ENCODE results near the gene DPPA4.
"Not testable (repeated sequence)": the region's sequence is repeated elsewhere in the genome, so short reads cannot be mapped to it uniquely, and the experiment has no call there.

DPPA4 gene

GRCh38 chr3:109358809-109359208 is 21.5 kb upstream of the DPPA4 start:
- H3K27me3 ChIP-seq (ENCODE audit: low read depth, low read length); H3K4me3 ChIP-seq (ENCODE audit: low read depth in 1 of 2, low read length in 2 of 2); H3K4me1 ChIP-seq (ENCODE audit: control insufficient read depth in 1 of 2, insufficient read depth in 2 of 2, low read length in 2 of 2); H3K36me3 ChIP-seq (ENCODE audit: control insufficient read depth in 1 of 2, insufficient read depth in 2 of 2, low read length in 2 of 2); H3K27ac ChIP-seq (ENCODE audit: low read length); H3K9me3 ChIP-seq (ENCODE audit: control insufficient read depth in 1 of 2, low read length in 2 of 2): not testable (repeated sequence)

GRCh38 chr3:109356442-109357155 is 19.3 kb upstream of the DPPA4 start:
- no peaks in the 10 kb centered on the region for H3K4me1 ChIP-seq (ENCODE audit: control insufficient read depth in 1 of 2, insufficient read depth in 2 of 2, low read length in 2 of 2)
- no peaks in the 10 kb centered on the region for H3K36me3 ChIP-seq (ENCODE audit: control insufficient read depth in 1 of 2, insufficient read depth in 2 of 2, low read length in 2 of 2)
- no peak overlapping the region for H3K27ac ChIP-seq (ENCODE audit: low read length)
- H3K9me3 ChIP-seq (ENCODE audit: control insufficient read depth in 1 of 2, low read length in 2 of 2) = no peaks in the 10 kb centered on the region
- H3K4me3 ChIP-seq (ENCODE audit: low read depth in 1 of 2, low read length in 2 of 2) = no peak overlapping the region
- no peaks in the 10 kb centered on the region for H3K27me3 ChIP-seq (ENCODE audit: low read depth, low read length)

- Histone ChIP-seq H3K9me3 (ENCODE audit: control insufficient read depth in 1 of 2, low read length in 2 of 2) (no peaks in the 10 kb centered on the region), H3K27ac (ENCODE audit: low read length) (no peak overlapping the region), H3K27me3 (ENCODE audit: low read depth, low read length) (no peaks in the 10 kb centered on the region), H3K4me1 (ENCODE audit: control insufficient read depth in 1 of 2, insufficient read depth in 2 of 2, low read length in 2 of 2) (no peaks in the 10 kb centered on the region), H3K36me3 (ENCODE audit: control insufficient read depth in 1 of 2, insufficient read depth in 2 of 2, low read length in 2 of 2) (no peaks in the 10 kb centered on the region), H3K4me3 (ENCODE audit: low read depth in 1 of 2, low read length in 2 of 2) (no peak overlapping the region)
Observed at GRCh38 chr3:109355625-109356441, 18.5 kb upstream of the DPPA4 start.

- Histone ChIP-seq H3K36me3 (ENCODE audit: control insufficient read depth in 1 of 2, insufficient read depth in 2 of 2, low read length in 2 of 2) (no peaks in the 10 kb centered on the region), H3K27me3 (ENCODE audit: low read depth, low read length) (no peaks in the 10 kb centered on the region), H3K4me1 (ENCODE audit: control insufficient read depth in 1 of 2, insufficient read depth in 2 of 2, low read length in 2 of 2) (no peaks in the 10 kb centered on the region), H3K4me3 (ENCODE audit: low read depth in 1 of 2, low read length in 2 of 2) (no peak overlapping the region), H3K27ac (ENCODE audit: low read length) (no peak overlapping the region), H3K9me3 (ENCODE audit: control insufficient read depth in 1 of 2, low read length in 2 of 2) (peaks cover 0 to 3% of the 10 kb centered on the region in 2 donors)
Observed at GRCh38 chr3:109353057-109353456, 15.7 kb upstream of the DPPA4 start.

GRCh38 chr3:109351231-109351630 is 13.9 kb upstream of the DPPA4 start:
- Histone ChIP-seq H3K9me3 (ENCODE audit: control insufficient read depth in 1 of 2, low read length in 2 of 2) (peaks cover 0 to 3% of the 10 kb centered on the region in 2 donors), H3K27ac (ENCODE audit: low read length) (no peak overlapping the region), H3K4me3 (ENCODE audit: low read depth in 1 of 2, low read length in 2 of 2) (no peak overlapping the region), H3K27me3 (ENCODE audit: low read depth, low read length) (no peaks in the 10 kb centered on the region), H3K36me3 (ENCODE audit: control insufficient read depth in 1 of 2, insufficient read depth in 2 of 2, low read length in 2 of 2) (no peaks in the 10 kb centered on the region), H3K4me1 (ENCODE audit: control insufficient read depth in 1 of 2, insufficient read depth in 2 of 2, low read length in 2 of 2) (no peaks in the 10 kb centered on the region)

GRCh38 chr3:109346770-109347295 is 9.5 kb upstream of the DPPA4 start:
- Histone ChIP-seq H3K36me3 (ENCODE audit: control insufficient read depth in 1 of 2, insufficient read depth in 2 of 2, low read length in 2 of 2) (no peaks in the 10 kb centered on the region), H3K4me3 (ENCODE audit: low read depth in 1 of 2, low read length in 2 of 2) (no peak overlapping the region), H3K27ac (ENCODE audit: low read length) (no peak overlapping the region), H3K4me1 (ENCODE audit: control insufficient read depth in 1 of 2, insufficient read depth in 2 of 2, low read length in 2 of 2) (no peaks in the 10 kb centered on the region), H3K27me3 (ENCODE audit: low read depth, low read length) (no peaks in the 10 kb centered on the region), H3K9me3 (ENCODE audit: control insufficient read depth in 1 of 2, low read length in 2 of 2) (peaks cover 0 to 3% of the 10 kb centered on the region in 2 donors)

- Histone ChIP-seq H3K9me3 (ENCODE audit: control insufficient read depth in 1 of 2, low read length in 2 of 2) (peaks cover 0 to 3% of the 10 kb centered on the region in 2 donors), H3K4me3 (ENCODE audit: low read depth in 1 of 2, low read length in 2 of 2) (no peak overlapping the region), H3K36me3 (ENCODE audit: control insufficient read depth in 1 of 2, insufficient read depth in 2 of 2, low read length in 2 of 2) (no peaks in the 10 kb centered on the region), H3K27me3 (ENCODE audit: low read depth, low read length) (no peaks in the 10 kb centered on the region), H3K4me1 (ENCODE audit: control insufficient read depth in 1 of 2, insufficient read depth in 2 of 2, low read length in 2 of 2) (no peaks in the 10 kb centered on the region), H3K27ac (ENCODE audit: low read length) (no peak overlapping the region)
Observed at GRCh38 chr3:109346099-109346498, 8.8 kb upstream of the DPPA4 start.

- Histone ChIP-seq H3K36me3 (ENCODE audit: control insufficient read depth in 1 of 2, insufficient read depth in 2 of 2, low read length in 2 of 2) (no peaks in the 10 kb centered on the region), H3K27ac (ENCODE audit: low read length) (no peak overlapping the region), H3K27me3 (ENCODE audit: low read depth, low read length) (no peaks in the 10 kb centered on the region)
Observed at GRCh38 chr3:109339714-109340648, 2.6 kb upstream of the DPPA4 start.

GRCh38 chr3:109339197-109339596 is 1.9 kb upstream of the DPPA4 start:
- Histone ChIP-seq H3K27ac (ENCODE audit: low read length) (no peak overlapping the region), H3K36me3 (ENCODE audit: control insufficient read depth in 1 of 2, insufficient read depth in 2 of 2, low read length in 2 of 2) (no peaks in the 10 kb centered on the region), H3K27me3 (ENCODE audit: low read depth, low read length) (no peaks in the 10 kb centered on the region), H3K9me3 (ENCODE audit: control insufficient read depth in 1 of 2, low read length in 2 of 2) (no peaks in the 10 kb centered on the region), H3K4me3 (ENCODE audit: low read depth in 1 of 2, low read length in 2 of 2) (no peak overlapping the region), H3K4me1 (ENCODE audit: control insufficient read depth in 1 of 2, insufficient read depth in 2 of 2, low read length in 2 of 2) (peaks cover 0 to 3% of the 10 kb centered on the region in 2 donors)

More at GRCh38 chr3:109339714-109340648, 2.6 kb upstream of the DPPA4 start:
- Histone ChIP-seq H3K4me3 (ENCODE audit: low read depth in 1 of 2, low read length in 2 of 2) (no peak overlapping the region), H3K9me3 (ENCODE audit: control insufficient read depth in 1 of 2, low read length in 2 of 2) (no peaks in the 10 kb centered on the region), H3K4me1 (ENCODE audit: control insufficient read depth in 1 of 2, insufficient read depth in 2 of 2, low read length in 2 of 2) (peaks cover 0 to 3% of the 10 kb centered on the region in 2 donors)

GRCh38 chr3:109338322-109338721 is 976 bp upstream of the DPPA4 start:
- Histone ChIP-seq H3K27ac (ENCODE audit: low read length) (no peak overlapping the region), H3K9me3 (ENCODE audit: control insufficient read depth in 1 of 2, low read length in 2 of 2) (no peaks in the 10 kb centered on the region), H3K36me3 (ENCODE audit: control insufficient read depth in 1 of 2, insufficient read depth in 2 of 2, low read length in 2 of 2) (no peaks in the 10 kb centered on the region), H3K4me1 (ENCODE audit: control insufficient read depth in 1 of 2, insufficient read depth in 2 of 2, low read length in 2 of 2) (peaks cover 0 to 3% of the 10 kb centered on the region in 2 donors), H3K4me3 (ENCODE audit: low read depth in 1 of 2, low read length in 2 of 2) (no peak overlapping the region), H3K27me3 (ENCODE audit: low read depth, low read length) (no peaks in the 10 kb centered on the region)

All from muscle layer of duodenum (tissue), 2 donors.